ENCODE results near the gene C1orf174.

Gene C1orf174

DNA sequence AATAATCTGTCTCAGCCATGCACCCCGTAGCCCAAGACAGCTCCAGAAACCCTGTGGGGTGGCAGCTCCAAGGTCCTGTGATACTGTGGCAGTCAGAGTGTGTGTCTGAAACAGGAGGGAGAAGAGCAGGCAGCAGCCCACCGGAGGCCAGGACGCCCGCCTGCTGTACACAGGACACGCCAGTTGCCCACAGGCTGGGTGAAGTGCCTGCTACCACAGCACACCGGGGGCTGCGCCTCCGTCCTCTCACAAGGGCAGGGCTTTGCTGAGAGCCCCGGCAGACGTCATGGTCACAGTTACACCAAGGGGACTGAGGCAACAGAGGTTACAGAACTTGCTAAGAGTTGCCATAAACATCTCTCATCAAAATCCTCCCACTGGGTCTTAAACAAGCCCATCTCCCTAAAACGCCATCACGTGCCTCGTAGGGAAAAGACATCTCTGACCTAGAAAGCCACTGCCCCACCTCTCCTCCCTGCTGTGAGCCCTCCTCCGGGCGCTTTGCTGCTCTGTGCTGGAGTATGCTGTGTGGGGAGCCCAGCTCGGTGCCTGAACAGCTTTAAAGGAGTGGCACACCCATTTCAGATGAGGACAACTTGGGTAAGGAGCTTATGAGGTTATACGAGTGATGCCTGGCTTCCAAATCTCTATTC lies 5.3 kb downstream of the C1orf174 start:
- DNase-seq (ENCODE audit: low spot score) = no peak

- no peak for DNase-seq (ENCODE audit: low spot score)
These were observed 6.9 kb downstream of the C1orf174 start for GRCh38 chr1:3893190-3893589.

DNA sequence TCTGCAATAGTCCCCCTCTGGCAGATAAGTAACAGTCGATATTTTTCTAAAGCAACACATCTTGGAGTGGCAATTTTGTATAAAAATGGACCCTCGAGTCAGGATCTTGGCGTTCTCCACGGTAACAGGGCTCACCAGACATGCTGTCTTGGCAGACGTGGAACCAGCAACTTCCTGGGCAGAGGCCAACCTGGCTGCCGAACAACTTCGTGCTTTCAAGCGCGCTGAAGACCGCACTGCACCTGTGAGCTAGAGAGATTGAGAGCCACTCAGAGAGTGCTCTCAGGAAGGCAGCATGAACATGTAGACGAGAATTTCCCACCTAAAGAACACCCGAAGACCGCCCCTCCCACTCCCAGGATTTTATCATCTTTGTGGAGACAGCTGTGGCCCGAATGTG lies 7.3 kb downstream of the C1orf174 start:
- no peak for DNase-seq (ENCODE audit: low spot score)

DNA sequence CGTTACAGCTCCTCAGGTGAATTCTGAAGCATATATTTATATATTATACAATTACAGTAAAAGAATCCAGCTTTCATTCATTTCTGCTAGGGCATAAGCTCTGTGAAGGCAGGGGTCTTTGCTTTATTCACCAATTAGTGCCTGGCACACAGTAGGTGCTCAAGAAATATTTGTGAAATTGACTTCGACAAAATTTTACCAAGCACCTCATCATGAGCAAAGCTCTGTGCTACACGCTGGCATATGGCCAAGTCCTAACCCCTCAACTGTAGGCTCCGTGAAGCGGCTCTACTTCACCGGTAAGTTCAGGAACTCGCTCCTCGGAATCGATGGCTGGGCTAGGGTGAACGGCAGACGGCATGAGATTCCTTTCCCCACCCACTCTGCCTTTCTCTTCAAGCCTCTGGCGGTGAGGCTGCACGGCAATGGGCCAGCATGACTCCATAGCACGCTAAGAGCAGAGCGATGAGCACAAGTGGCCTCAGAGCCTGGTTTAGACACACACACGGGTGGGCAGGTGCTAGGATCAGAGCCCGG lies 8.7 kb downstream of the C1orf174 start:
- no peak for DNase-seq (ENCODE audit: low spot score)

DNA sequence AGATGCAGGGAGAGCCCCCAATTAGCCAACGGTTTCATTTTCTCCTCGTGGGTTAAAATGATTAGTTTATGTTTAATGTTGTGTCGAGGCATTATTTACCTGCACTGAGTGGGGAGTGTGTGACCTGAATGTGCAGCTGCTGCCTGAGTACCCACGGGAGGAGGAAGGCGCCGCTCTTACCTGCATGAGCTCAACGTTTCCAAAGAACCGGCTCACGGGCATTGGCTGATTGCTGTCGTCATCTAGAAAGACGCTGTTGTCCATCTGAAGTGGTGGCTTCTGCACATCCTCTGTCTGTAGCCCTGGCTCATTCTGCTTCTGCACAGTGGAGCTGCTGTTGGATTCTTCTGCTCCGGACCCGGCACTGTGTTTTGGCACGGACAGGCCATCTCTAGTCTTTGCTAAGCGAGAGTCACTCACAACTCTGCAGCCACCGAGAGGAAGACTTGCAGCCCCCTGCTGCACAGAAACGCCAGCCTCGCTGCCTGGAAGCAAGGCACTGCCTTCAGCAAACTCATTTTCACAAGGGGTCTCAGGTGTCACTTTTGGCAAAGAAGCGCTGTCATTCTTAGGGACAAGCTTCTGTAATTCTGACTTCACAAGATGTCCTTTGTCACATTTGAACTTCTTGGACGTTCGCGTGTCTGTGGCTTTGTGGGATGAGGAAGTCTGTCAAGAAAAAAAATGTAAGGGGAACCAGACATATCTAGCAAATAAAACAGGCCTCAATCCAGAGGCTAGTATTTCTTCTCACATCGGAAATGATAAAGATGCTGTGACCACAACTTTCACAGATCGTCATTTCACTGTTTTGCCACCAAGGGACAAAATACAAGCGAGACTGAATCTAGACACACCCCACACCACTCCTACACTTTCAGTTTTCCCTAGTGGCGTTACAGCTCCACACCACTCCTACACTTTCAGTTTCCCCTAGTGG lies 9.4 kb downstream of the C1orf174 start:
- peak; percentile 61 for DNase-seq (ENCODE audit: low spot score)

GRCh38 chr1:3889936-3890335 lies 10.1 kb downstream of the C1orf174 start:
- peak; percentile 55 for DNase-seq (ENCODE audit: low spot score)

GRCh38 chr1:3888301-3888700 lies 11.8 kb downstream of the C1orf174 start:
- no peak for DNase-seq (ENCODE audit: low spot score)

DNA sequence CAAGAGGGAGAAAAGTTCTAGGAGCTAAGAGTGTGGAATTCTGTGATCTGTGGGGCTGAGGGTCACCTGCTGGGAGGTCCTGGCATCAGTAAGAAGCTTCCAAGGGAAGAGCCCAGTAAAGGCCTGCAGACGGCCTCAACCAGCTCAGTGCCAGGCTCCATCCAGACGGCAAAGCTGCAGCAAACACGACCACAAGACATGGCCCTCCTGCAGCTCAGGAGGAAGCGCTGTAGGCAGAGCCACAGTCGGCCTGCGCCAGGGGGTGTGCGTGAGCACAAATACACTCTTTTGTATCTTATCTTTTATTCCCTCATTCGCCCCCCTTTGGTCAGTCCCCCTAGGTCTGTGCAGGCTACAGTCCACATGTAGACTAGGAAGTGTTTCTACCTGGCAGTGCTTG lies 13.4 kb downstream of the C1orf174 start:
- no peak for DNase-seq (ENCODE audit: low spot score)

DNA sequence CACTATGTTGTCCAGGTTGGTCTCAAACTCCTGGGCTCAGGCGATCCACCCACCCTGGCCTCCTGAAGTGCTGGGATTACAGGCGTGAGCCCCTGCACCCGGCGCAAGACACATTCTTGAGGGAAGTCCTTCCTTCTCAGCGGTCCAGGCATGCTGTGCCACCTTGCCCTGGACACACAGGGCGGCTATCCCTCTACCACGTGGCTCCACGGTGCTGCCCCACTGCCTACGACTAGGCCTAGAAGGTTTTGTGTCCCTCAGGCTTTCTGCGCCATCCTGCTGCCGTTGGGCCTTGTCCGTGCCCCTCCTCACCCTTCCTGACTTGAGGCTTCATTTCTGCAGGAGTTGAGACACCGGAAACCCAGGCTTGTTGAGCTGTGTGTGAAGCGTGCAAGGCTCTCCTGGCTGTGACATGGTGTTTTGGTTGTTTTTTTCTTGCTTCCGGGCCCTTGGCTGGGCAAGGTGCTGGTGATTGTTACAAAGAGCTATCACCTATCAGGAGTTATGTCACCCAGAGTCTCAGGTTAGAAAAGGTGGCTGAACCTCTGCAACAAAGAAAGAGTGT lies 13.9 kb downstream of the C1orf174 start:
- no peak for DNase-seq (ENCODE audit: low spot score)

GRCh38 chr1:3885611-3886010 lies 14.5 kb downstream of the C1orf174 start:
- DNase-seq (ENCODE audit: low spot score) = no peak

GRCh38 chr1:3884966-3885365 lies 15.1 kb downstream of the C1orf174 start:
- no peak for DNase-seq (ENCODE audit: low spot score)

- peak; percentile 26 for DNase-seq (ENCODE audit: low spot score)
These were observed 16.7 kb downstream of the C1orf174 start for GRCh38 chr1:3883194-3883925.

GRCh38 chr1:3881193-3881480 lies 18.9 kb downstream of the C1orf174 start:
- no peak for DNase-seq (ENCODE audit: low spot score)

DNA sequence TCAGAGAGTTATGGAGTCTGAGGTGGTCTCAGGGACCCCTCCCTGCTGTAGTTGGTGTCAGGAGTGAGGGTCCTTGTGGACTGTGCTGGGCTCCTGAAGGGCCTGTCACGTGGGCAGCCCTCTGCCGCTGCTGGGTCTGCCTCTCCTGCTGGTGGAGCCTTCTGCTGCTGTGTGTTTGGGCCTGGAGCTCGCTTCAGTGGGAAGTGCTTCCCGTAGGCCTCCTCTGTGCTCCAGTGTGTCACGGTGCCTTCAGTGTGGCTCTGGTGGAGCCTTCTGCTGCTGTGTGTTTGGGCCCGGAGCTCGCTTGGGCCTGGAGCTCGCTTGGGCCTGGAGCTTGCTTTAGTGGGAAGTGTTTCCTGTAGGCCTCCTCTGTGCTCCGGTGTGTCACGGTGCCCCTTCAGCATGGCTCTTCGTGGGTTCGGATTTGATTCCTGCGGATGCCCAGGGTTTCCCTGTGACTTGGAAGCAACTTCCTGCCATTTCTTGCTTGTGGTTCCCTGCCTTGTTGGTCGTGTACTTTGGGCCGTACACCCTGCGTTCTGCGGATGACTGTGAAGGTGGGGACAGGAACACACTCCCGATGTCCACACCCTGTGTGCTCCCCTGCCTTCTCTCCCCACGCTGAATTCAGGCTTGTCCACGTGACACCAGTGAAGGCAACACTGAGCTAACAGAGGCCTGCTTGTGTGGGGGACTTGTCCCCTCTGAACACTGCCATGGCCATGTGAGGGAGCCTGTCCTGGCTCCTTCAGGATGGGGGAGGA lies 19.5 kb downstream of the C1orf174 start:
- DNase-seq (ENCODE audit: low spot score) = no peak

DNA sequence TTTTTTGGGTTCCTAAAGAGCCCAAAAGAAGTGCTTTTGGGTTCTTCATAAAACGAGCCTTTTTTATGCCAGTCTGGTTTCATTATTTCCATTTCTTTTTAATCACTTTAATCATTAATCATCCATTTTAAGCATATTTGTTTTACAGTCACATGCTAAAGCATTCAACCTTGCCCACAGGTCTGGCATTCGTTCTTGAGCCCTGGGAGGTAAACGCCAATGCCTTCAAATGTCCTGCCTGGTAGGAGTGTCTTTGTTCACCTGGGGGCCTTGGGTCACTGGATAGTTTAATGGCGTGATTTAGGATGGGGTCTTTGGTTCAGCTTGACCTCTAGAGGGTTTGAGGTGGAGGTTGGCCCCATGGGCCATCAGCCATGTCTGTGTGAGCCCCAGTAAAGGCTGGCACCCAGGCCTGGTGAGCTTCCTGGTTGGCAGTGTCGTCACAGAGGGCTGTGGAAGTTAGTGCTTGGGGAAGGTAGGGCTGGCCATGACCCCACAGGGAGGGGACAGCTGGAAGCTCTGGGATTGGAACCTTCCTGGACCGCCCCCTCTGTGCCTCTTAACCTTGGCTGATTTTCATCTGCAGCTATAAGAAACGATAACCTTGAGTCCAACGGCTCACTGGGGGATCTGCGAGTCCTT lies 20.2 kb downstream of the C1orf174 start:
- no peak for DNase-seq (ENCODE audit: low spot score)

- DNase-seq (ENCODE audit: low spot score) = no peak
These were observed 21.0 kb downstream of the C1orf174 start for GRCh38 chr1:3879099-3879498.

DNA sequence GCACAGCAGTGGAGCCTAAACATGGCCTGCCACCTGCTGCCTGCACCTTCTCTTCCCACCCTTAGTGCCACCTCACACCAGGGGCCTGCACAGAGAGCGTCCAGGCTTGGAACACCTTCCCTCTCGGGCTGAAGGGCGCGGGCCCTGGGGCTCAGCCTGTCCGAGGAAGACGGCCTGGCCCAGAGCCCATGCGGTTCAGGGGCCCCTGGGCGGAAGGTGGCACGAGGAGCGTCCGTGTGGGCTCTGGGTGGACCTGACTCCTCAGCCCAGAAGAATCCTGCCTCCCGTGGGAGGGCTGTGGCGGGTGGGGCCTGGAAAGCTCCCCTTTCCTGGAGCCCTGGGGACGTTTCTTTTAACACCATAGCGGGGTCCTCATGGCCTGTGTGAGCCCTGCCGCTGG lies 23.4 kb downstream of the C1orf174 start:
- no peak for DNase-seq (ENCODE audit: low spot score)

GRCh38 chr1:3874736-3875135 lies 25.3 kb downstream of the C1orf174 start:
- no peak for DNase-seq (ENCODE audit: low spot score)

DNA sequence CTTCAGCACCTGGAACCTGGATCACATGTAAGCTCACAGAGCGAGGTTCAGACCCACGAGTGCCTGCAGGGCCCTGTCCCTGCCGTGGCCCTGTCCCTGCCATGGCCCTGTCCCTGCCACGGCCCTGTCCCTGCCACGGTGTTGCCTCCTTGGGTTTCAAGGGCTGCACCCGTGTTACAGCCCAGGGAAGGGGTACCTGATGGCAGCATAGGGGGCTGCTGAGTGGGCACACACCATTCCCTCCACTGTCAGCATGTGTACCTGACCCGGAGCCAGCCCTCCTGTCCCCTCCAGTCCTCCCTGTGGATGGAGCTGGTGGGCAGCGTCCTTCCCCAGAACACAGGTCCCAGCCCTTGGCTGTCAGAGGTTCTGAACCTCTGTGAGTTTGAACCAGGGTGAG lies 27.5 kb downstream of the C1orf174 start:
- DNase-seq (ENCODE audit: low spot score) = no peak

DNA sequence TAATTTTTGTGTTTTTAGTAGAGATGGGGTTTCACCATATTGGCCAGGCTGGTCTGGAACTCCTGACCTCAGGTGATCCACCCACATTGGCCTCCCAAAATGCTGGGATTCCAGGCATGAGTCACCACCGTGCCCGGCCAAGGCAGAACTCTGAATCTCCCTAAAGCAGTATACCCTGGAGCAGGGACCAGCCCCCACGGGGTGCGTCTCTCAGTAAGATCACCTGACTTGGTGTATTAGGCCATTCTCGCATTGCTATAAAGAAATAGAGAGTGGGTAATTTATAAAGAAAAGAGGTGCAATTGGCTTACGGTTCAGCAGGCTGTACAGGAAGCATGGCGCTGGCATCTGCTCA lies 28.6 kb downstream of the C1orf174 start:
- no peak for DNase-seq (ENCODE audit: low spot score)

DNA sequence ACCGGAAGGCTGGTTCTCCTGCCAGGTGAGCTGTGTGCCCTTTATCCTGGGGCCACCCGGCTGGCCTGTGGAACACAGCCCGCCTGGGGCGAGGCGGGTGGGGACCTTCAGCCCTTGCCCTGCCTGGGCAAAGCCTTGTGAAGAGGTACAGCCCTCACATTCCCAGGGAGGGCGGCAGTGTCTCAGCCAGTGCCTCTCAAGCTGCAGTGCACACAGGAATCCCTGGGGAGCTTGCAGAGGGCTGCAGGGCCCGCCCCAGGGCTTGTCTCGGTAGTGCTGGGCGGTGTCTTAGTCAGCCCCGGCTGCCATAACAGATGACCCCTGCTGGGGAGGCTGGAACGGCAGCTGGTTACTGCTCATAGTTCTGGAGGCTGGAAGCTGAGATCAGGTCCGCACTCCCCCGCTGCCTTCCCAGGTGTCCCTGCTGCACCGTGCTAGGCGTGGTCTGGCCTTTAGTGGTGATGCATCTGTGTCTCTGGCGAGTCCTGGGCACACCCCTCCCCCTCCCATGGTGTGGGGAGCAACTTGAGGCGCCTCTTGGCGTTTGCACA lies 30.2 kb downstream of the C1orf174 start:
- DNase-seq (ENCODE audit: low spot score) = no peak
